ENCODE data around the gene ATRN.

The ATRN gene

DNA sequence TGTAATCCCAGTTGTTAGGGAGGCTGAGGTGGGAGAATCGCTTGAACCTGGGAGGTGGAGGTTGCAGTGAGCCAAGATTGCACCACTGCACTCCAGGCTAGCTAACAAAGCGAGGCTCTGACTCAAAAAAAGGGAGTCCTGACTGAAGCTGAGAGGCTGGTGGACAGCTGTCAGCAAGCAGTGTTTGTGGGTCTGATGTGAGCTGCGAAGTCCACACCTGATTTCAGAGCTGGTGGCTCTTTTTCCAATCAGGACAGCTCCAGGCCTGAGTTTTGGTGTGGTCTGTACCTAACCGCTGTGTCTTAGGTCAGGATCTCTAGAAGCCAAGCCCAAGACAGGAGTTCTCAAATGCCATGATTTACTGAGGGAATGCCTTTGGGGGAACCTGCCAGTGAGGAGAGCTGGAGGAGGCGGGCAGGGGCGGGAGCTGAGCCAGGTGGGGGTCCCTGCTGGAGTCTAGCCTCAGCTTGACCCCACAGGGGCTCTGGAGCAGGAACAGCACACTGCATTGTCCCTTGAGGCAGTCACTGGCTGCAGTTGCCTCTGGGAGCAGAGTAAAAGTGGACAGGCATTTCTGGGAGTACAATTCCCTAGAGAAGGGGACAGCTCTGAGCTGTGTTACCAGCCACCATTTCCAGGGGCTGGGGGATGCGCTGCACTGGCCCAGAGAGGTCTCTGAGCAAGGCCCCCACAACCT lies 187.3 kb downstream of the ATRN start:
- no peak for DNase-seq (ENCODE audit: low read depth in 2 of 2)

DNA sequence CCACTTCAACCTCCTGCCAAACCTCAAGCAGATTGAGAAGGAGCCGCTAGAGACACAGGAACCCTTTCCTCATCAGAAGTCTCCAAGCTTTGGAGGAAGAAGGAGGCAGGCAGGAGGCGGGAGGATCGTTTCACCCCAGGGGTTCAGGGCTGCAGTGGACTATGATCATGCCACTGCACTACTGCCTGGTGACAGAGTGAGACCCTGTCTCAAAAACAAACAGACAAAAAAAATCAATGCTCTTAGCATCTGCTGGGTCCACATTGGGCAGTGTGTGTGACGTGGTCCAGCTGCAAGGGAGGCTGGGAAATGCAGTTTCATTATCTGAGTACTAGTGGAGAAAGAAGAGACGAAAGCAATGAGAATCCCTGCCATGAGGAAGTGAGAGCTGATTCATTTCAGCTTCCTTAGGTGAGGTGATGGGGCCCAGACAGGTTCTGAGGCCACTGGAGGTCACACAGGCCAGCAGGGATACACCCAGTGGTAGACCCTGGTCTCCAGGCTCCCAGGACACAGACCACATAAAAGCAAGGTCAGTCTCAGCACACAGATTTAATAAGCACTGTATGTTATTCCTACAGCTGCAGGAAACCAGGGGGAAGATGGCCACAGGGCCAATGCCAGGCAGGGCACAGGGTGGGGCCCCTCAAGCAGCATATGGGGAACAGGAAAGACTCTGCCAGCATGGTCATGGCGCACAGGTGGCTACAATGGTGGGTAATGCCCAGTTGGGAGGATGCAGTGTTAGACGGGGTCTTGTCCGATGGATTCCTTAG lies 188.1 kb downstream of the ATRN start:
- no peak for DNase-seq (ENCODE audit: low read depth in 2 of 2)

DNA sequence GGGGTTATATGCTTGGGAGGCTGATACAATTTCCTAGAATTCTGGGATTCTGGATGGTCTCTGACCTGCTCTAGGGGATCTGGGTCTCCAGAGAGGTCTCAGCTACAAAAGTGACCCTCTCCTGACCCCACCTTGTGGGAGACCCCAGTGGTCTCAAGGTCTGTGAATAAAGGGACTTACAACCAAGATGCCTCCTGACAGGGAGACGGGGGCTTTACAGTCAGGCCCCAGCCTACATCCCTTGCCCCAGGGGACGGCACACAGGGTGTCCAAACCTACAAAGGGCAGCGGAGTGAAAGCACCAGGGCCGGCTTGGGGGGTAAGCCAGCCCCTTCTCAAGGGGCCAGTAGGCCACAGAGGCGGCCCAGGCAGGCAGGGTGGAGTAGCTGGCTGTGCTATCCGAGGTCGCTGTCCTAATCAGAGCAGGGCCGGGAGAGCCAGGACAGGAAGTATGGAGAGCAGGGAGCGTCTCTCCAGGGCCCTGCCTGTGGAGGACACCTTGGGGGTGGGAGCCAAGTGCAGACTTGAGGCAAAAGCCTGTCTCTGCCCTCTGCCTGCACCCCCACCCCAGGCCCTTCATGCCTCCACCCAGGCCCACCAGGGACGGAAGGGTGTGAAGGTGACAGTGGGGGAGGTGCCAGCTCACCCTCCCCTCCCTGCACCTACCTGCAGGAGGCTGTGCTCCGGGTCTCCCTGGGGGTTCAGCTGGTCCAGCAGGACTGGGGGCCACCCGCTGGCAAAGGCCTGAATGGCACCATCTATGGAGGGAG lies 188.9 kb downstream of the ATRN start:
- DNase-seq (ENCODE audit: low read depth in 2 of 2), result no peak

DNA sequence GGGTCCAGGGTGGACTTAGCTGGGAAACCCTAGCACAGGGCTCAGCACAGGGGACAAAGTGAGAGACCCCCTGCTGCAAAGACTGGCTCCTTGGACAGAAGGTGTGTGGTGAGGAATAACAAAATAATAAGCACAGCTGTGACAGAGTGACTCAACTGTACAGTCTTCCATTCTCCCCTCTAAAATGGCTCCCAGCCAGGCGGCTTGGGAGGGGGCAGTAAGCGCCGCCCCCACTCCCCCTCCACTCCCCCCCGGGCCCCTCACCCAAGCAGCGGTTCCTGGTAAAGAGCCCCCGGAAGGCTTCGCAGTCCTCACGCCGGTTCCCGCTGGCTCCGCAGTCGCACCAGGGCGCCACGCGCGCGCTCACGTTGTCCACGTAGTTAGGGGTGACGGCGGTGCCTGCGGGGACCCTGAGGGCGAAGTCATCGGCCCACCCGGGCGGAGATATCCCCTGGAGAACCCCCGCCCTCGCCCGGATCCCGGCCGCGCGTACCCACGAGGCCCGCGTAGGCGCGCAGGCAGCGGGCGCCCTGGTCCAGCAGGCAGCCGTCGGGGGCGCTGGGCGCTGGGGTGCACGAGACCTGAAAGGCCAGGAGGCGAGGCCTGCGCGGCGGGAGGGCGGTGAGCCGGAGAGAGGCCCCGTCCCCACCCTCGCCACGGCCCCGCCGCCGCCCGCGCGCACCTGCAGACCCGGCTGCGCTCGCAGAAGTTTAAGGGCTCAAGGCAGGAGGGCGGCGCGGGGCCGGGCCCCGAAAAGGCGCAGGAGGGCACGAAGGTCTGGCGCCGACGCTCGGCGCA lies 189.6 kb downstream of the ATRN start:
- DNase-seq (ENCODE audit: low read depth in 2 of 2), result no peak

DNA sequence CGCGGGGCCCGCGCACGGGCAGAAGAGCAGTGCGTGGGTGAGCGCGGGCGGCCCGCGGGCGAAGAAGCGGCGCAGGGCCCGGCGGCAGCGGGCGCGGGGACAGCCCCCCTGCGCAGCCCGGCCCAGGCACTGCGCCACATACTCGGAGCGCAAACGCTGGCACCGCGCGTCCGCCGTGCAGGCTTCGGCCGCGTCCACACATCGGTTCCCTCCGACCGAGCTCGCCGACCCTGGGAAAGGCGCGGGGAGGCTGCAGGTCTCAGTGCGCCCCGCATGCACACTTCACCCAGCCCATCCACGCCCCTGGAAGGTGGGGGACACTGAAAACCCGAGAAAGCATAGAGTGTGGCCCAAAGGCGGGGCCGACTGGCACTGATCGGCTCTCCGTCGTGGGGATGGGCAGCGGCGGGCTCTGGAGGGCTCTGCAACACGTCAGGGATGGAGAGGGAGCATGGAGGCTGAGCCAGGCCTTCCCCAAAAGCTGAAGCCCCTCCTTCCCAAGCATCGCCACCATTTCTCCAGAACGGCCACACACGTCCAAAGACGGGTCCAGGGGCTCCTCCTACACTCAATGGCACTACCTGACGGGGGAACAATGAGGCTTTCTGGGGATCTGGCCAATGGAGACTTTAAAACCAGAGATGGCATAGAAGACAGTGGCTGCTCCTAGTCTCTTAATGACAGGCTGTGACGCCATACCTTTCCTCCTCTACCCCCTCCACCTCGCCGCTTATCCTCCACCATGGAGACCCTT lies 190.4 kb downstream of the ATRN start:
- no peak for DNase-seq (ENCODE audit: low read depth in 2 of 2)

DNA sequence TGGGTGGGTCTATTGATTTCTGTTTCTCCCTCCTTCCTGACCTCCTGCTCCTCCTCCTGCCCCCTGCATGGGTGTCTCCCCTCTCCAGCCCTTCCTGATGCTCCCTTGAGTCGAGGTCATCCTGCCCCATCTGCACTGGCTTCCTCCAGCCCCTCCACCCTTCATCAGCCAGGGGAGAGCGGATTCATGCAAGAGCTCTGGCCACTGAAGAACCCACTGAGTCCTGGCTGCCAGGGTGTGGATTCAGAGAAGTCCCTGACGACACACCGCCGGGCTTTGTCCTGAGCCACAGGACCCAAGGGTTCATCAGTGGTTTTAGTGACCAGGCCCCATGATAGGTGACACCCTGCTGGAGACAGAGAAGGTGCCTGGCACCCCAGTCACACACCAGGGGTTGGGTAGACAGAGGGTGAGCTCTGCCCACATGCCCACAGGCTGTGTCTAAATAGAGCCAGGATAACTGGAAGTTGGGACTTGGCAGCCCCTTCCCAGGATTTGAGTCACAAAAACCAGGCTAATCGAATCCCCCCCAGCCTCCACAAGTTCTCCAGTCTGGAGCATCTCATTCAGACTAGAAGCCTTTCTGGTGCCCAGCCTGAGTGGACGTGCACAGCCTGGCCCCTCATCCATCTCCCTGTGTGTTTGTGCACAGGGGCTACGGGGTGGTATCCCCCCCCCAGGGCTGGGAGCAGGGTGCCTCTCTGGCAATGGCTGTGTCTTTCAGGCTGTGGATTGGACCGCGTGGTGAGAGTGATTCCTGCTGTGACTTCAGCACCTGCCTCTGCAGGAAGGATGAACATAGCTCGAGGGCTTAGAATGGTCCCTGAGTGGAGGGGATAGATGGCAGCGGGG lies 191.2 kb downstream of the ATRN start:
- no peak for DNase-seq (ENCODE audit: low read depth in 2 of 2)

- DNase-seq (ENCODE audit: low read depth in 2 of 2), result no peak
These were observed 192.3 kb downstream of the ATRN start, which contains the start of gene GFRA4 for GRCh38 chr20:3663031-3663701. TSS of gene GFRA4 (minus strand) at chr20:3663399. CDS start at chr20:3663399, 0 bp downstream.

DNA sequence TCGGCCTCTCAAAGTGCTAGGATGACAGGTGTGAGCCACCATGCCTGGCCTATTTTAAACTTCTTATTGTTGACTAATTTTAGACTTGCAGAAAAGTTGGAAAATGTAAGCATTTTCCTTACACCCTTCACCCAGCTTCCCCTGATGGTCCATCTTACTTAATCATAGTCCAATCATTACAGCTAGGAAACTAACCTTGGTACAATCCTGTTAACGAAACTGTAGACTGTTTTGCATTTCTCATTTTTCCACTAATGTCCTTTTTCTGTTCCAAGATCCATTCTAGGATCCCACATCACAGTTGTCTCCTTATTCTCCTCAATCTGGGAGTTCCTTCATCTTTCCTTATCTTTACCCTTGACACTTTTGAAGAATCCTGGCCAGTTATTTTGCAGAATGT lies 193.0 kb downstream of the ATRN start:
- DNase-seq (ENCODE audit: low read depth in 2 of 2), result no peak

GRCh38 chr20:3667434-3668037 lies 196.7 kb downstream of the ATRN start:
- no peak for DNase-seq (ENCODE audit: low read depth in 2 of 2)

- DNase-seq (ENCODE audit: low read depth in 2 of 2), result no peak
These were observed 199.0 kb downstream of the ATRN start for GRCh38 chr20:3669710-3670367.

GRCh38 chr20:3670511-3670910 lies 199.7 kb downstream of the ATRN start:
- DNase-seq (ENCODE audit: low read depth in 2 of 2), result no peak

- DNase-seq (ENCODE audit: low read depth in 2 of 2), result no peak
These were observed 200.1 kb downstream of the ATRN start for GRCh38 chr20:3670945-3671344.

- no peak for DNase-seq (ENCODE audit: low read depth in 2 of 2)
These were observed 201.2 kb downstream of the ATRN start for GRCh38 chr20:3671986-3672546.

- no peak for DNase-seq (ENCODE audit: low read depth in 2 of 2)
These were observed 201.8 kb downstream of the ATRN start for GRCh38 chr20:3672547-3673171.

- DNase-seq (ENCODE audit: low read depth in 2 of 2), result no peak
These were observed 202.6 kb downstream of the ATRN start for GRCh38 chr20:3673221-3674070.

- DNase-seq (ENCODE audit: low read depth in 2 of 2), result no peak
These were observed 203.6 kb downstream of the ATRN start for GRCh38 chr20:3674447-3674846.

Data from stimulated activated CD8-positive, alpha-beta memory T cell treated with anti-CD3 and anti-CD28 coated beads, Interleukin-2, amount 100 ng/mL, for 1 hour (primary cell).